HepG2 (cell line): ENCODE results near the gene VAV2. TPM values are rescaled to one million over a fixed set of nuclear protein-coding genes. Genes with fewer than 3 reads are reported as not detected.

Experiments used
- ARID4A ChIP-seq: sonication (generic); formaldehyde crosslinking; IDR thresholded peaks from 2 replicates; pipeline ENCODE4 v1.5.0; 2020; ENCODE audit warnings: mild to moderate bottlenecking, missing genetic modification reagents, borderline replicate concordance
- CENPX ChIP-seq: sonication (generic); formaldehyde crosslinking; IDR thresholded peaks from 2 replicates; pipeline ENCODE4 v1.9.0; 2021; ENCODE audit warnings: mild to moderate bottlenecking, missing genetic modification reagents, moderate library complexity
- CTCF ChIP-seq: sonication (generic); formaldehyde crosslinking; IDR thresholded peaks from 2 replicates; pipeline ENCODE4 v1.5.0; 2020; ENCODE audit warnings: mild to moderate bottlenecking, missing genetic modification reagents, moderate library complexity
- DDIT3 ChIP-seq: sonication (generic); formaldehyde crosslinking; IDR thresholded peaks from 2 replicates; pipeline ENCODE4 v1.4.0; 2020; ENCODE audit warnings: mild to moderate bottlenecking, missing genetic modification reagents
- FOXO1 ChIP-seq: sonication (generic); formaldehyde crosslinking; IDR thresholded peaks from 2 replicates; pipeline ENCODE4 v1.4.0; 2020; ENCODE audit warnings: missing genetic modification reagents
- HNF1A ChIP-seq, 2 experiments: sonication (generic) in 1 of 2; formaldehyde crosslinking in 1 of 2; IDR thresholded peaks; 2 replicates each; pipeline versions ENCODE4 v1.4.0 to v1.6.1; 2016 to 2020; ENCODE audit warnings: borderline replicate concordance in 1 of 2, low read depth in 1 of 2, mild to moderate bottlenecking in 1 of 2, missing genetic modification reagents in 1 of 2
- KAT8 ChIP-seq: IDR thresholded peaks from 2 replicates; pipeline ENCODE4 v1.6.1; 2016; ENCODE audit warnings: missing genetic modification reagents, missing compliant biosample characterization
- MAZ ChIP-seq, 2 experiments: sonication (generic) in 1 of 2; formaldehyde crosslinking in 1 of 2; IDR thresholded peaks; 2 replicates each; pipeline versions ENCODE4 v1.5.0 to v1.6.1; 2012 to 2020; ENCODE audit warnings: low read depth in 2 of 2, mild to moderate bottlenecking in 2 of 2, borderline replicate concordance in 1 of 2, improper control_type of control experiment in 1 of 2, low read length in 1 of 2, missing genetic modification reagents in 1 of 2, moderate library complexity in 1 of 2
- MLLT10 ChIP-seq: sonication (generic); formaldehyde crosslinking; IDR thresholded peaks from 2 replicates; pipeline ENCODE4 v1.4.0; 2020; ENCODE audit warnings: missing genetic modification reagents
- MNT ChIP-seq: fragments of 450-650 bp; IDR thresholded peaks from 2 replicates; pipeline ENCODE4 v1.6.1; 2016
- ZNF280B ChIP-seq: sonication (generic); formaldehyde crosslinking; IDR thresholded peaks from 2 replicates; pipeline ENCODE4 v1.5.0; 2020; ENCODE audit warnings: missing genetic modification reagents, mild to moderate bottlenecking, borderline replicate concordance
- ZNF672 ChIP-seq: sonication (generic); formaldehyde crosslinking; IDR thresholded peaks from 2 replicates; pipeline ENCODE4 v1.8.1; 2022; ENCODE audit warnings: missing genetic modification reagents
- polyA plus RNA-seq, 8 experiments: library from polyadenylated mRNA; depleted of rRNA in 3 of 8; stranded (reverse) in 7 of 8; unstranded in 1 of 8; fragments of >200 nt; fragmentation: Illumina TruSeq in 4 of 8; extraction: Trizol in 4 of 8; gene quantifications; 2 replicates each; pipeline versions ENCODE4 v1.2.1 to v1.2.3, GENCODE V29; 2011 to 2016; ENCODE audit warnings: low read depth in 4 of 8, missing spikeins in 1 of 8, mixed read lengths in 1 of 8; ENCODE audit not compliant: insufficient read depth in 1 of 8
- total RNA-seq, 5 experiments: library from RNA; depleted of rRNA; stranded (reverse); fragments of >200 nt; fragmentation: Illumina TruSeq; extraction: Trizol; gene quantifications; 2 replicates each; pipeline ENCODE4 v1.2.3, GENCODE V29; 2016; ENCODE audit warnings: low read depth in 1 of 5

Gene VAV2
- total and polyA plus RNA-seq, 2 of the 13 experiments (the other 11 are each of a cell fraction or from before 2014, with no cell fraction given): 22.5 to 22.9 TPM

- TF ChIP-seq ZNF672 (CRISPR knock-in tag) (no peak), FOXO1 (no peak; the same call in 1 of the 2 replicates), DDIT3 (CRISPR knock-in tag) (no peak), ZNF280B (CRISPR knock-in tag) (no peak), ARID4A (CRISPR knock-in tag) (peak; percentile 76), HNF1A (IDR thresholded peaks at IDR 0.05; ENCODE audit: low read depth) (no peak), HNF1A (CRISPR knock-in tag; IDR thresholded peaks at IDR 0.05; ENCODE audit: borderline replicate concordance) (0 out of 2 replicates have a peak, but pooled peaks have one; percentile 35), MLLT10 (CRISPR knock-in tag) (no peak), CTCF (peak; percentile 14; the same call in 1 of the 2 replicates), MAZ (IDR thresholded peaks at IDR 0.05; ENCODE audit: borderline replicate concordance, low read depth, low read length) (0 out of 2 replicates have a peak, but pooled peaks have one; percentile 30), MAZ (CRISPR knock-in tag; IDR thresholded peaks at IDR 0.05; ENCODE audit: low read depth) (no peak; the same call in 1 of the 2 replicates), CENPX (no peak), MNT (no peak), KAT8 (no peak)
These were observed 278.8 kb downstream of the VAV2 start (continued) for GRCh38 chr9:133713150-133713959.
